Activated T-cell treated with anti-CD3 and anti-CD28 coated beads, Interleukin-2, amount 50 U/mL, for 72 hours (primary cell): ENCODE measurements around the gene FHOD3. TPM values are rescaled to one million over a fixed set of nuclear protein-coding genes. Genes with fewer than 3 reads are reported as not detected.

ENCODE experiments used
- ATAC-seq, 2 donors: fragments of 150-1000 bp; cut with Tn5 transposase; replicated peaks in 1 of 2; 2 replicates each; pipeline ENCODE4 v1.10.0; 2021; ENCODE audit warnings: moderate library complexity in 2 of 2, mild to moderate bottlenecking in 1 of 2
- DNase-seq, 2 donors: peaks; one replicate each; pipeline ENCODE4 v3.0.0; 2021 to 2022; ENCODE audit warnings: mixed read lengths in 1 of 2
- H3K27ac Mint-ChIP-seq: one replicate; pipeline ENCODE4 v1.8.0; 2022; ENCODE audit warnings: mild to moderate bottlenecking, moderate library complexity, mixed read lengths
- H3K27me3 Mint-ChIP-seq: one replicate; pipeline ENCODE4 v1.8.0; 2022; ENCODE audit warnings: low read depth, mixed read lengths
- H3K36me3 Mint-ChIP-seq, 2 donors: one replicate each; pipeline ENCODE4 v1.8.0; 2022; ENCODE audit warnings: mixed read lengths in 2 of 2, mild to moderate bottlenecking in 1 of 2; ENCODE audit not compliant: insufficient read depth in 2 of 2
- H3K4me1 Mint-ChIP-seq: one replicate; pipeline ENCODE4 v1.8.0; 2022; ENCODE audit warnings: low read depth, mixed read lengths
- H3K4me3 Mint-ChIP-seq, 2 donors: one replicate each; pipeline ENCODE4 v1.8.0; 2022; ENCODE audit warnings: mild to moderate bottlenecking in 2 of 2, mixed read lengths in 2 of 2, moderate library complexity in 2 of 2
- H3K9me3 Mint-ChIP-seq, 2 donors: one replicate each; pipeline ENCODE4 v1.8.0; 2022; ENCODE audit warnings: mixed read lengths in 2 of 2
- total RNA-seq, 2 donors: library from RNA; stranded (reverse); gene quantifications; one replicate each; pipeline ENCODE4 v1.2.3, GENCODE V29; 2022

The FHOD3 gene
- total RNA-seq, 2 donors from 2014 or later = 0.28 TPM; not detected in 1

DNA sequence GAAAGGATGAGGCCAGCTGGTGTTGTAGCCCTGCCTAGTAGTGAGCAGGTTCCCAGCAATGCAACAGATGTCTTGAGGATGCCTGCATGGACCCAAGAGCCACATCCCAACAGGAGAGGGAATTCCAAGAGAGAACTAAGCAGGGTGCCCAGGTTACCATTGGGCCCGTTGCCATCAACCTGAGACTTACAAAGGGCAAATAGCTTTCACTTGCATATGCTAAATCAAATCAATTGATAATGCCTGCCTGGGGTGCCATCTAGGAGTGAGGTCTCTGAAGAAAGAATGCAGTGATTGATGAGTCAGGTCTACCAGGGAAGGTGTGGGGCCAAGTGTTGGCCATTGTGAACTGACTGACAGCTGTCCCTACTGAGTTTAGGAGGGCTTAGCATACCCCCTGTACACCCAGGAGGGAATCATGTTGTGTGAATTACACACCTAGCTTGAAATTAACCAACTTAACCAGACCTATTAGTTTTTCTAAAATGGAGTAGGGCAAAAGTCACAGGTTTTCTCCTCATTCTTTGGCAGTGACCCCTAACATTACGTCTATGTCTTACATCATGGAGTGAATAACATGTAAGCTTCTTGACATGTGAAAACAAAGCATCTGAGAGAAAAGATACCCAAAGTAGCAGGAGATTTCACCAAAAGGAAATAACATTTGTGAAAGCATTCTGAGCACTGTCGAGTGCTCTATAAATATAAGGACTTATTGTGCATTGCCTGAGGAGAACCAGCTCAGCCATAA is 32.3 kb downstream of the FHOD3 start:
- Mint-ChIP-seq H3K36me3 (no peaks in the 10 kb centered on the region), H3K4me1 (no peaks in the 10 kb centered on the region), H3K4me3 (no peak overlapping the region), H3K27ac (no peak overlapping the region), H3K27me3 (peaks cover 27% of the 10 kb centered on the region), H3K9me3 (peaks cover 0 to 2% of the 10 kb centered on the region in 2 donors)
- no peak for ATAC-seq
- no peak for DNase-seq

- ATAC-seq (no peak), DNase-seq (no peak)
- H3K4me1 Mint-ChIP-seq = no peaks in the 10 kb centered on the region
- H3K4me3 Mint-ChIP-seq = no peak overlapping the region
- no peaks in the 10 kb centered on the region for H3K36me3 Mint-ChIP-seq
- H3K9me3 Mint-ChIP-seq = peaks cover 0 to 2% of the 10 kb centered on the region in 2 donors
- peaks cover 24% of the 10 kb centered on the region for H3K27me3 Mint-ChIP-seq
- H3K27ac Mint-ChIP-seq = no peak overlapping the region
Measured at GRCh38 chr18:36330435-36331052, 33.0 kb downstream of the FHOD3 start.

- Mint-ChIP-seq H3K4me3 (no peak overlapping the region), H3K27me3 (peaks cover 24% of the 10 kb centered on the region), H3K36me3 (no peaks in the 10 kb centered on the region), H3K4me1 (no peaks in the 10 kb centered on the region), H3K27ac (no peak overlapping the region), H3K9me3 (peaks cover 0 to 2% of the 10 kb centered on the region in 2 donors)
- ATAC-seq = no peak
- DNase-seq = no peak
Measured at GRCh38 chr18:36331521-36331971, 34.0 kb downstream of the FHOD3 start.

GRCh38 chr18:36333414-36333813 is 35.9 kb downstream of the FHOD3 start:
- Mint-ChIP-seq H3K9me3 (peaks cover 0 to 2% of the 10 kb centered on the region in 2 donors), H3K4me1 (no peaks in the 10 kb centered on the region), H3K4me3 (no peak overlapping the region), H3K27ac (no peak overlapping the region), H3K27me3 (peaks cover 23% of the 10 kb centered on the region), H3K36me3 (no peaks in the 10 kb centered on the region)
- DNase-seq (no peak), ATAC-seq (no peak)

DNA sequence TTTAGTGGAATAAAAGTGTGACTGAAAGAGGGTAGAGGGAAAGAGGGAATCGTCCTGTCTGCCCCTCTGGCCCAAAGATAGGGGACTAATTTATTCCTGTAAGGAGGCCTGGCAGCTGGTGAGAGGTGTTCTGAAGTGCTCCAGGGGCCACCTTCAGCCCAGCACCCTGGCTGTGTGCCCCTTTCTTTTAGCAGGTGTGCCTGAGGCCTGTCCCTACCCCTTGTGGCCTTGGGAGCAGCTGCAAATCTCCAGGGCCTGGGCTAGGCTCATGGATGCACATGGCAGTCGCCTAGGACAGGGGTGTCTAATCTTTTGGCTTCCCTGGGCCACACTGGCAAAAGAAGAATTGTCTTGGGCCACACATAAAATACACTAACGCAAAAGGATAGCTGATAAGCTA is 37.3 kb downstream of the FHOD3 start:
- no peaks in the 10 kb centered on the region for H3K4me1 Mint-ChIP-seq
- DNase-seq (no peak), ATAC-seq (no peak)
- no peaks in the 10 kb centered on the region for H3K36me3 Mint-ChIP-seq
- no peak overlapping the region for H3K4me3 Mint-ChIP-seq
- H3K9me3 Mint-ChIP-seq = no peaks in the 10 kb centered on the region
- H3K27me3 Mint-ChIP-seq = peaks cover 10% of the 10 kb centered on the region
- no peak overlapping the region for H3K27ac Mint-ChIP-seq

- no peak for DNase-seq
- Mint-ChIP-seq H3K36me3 (no peaks in the 10 kb centered on the region), H3K9me3 (no peaks in the 10 kb centered on the region), H3K4me1 (no peaks in the 10 kb centered on the region), H3K27me3 (peaks cover 7% of the 10 kb centered on the region), H3K4me3 (no peak overlapping the region), H3K27ac (no peak overlapping the region)
- ATAC-seq = no peak
Measured at GRCh38 chr18:36335476-36336279, 38.2 kb downstream of the FHOD3 start.

- Mint-ChIP-seq H3K9me3 (peaks cover 0 to 2% of the 10 kb centered on the region in 2 donors), H3K4me3 (no peak overlapping the region), H3K27me3 (peaks cover 16% of the 10 kb centered on the region), H3K27ac (no peak overlapping the region), H3K4me1 (no peaks in the 10 kb centered on the region), H3K36me3 (no peaks in the 10 kb centered on the region)
- no peak for DNase-seq
- no peak for ATAC-seq
Measured at GRCh38 chr18:36337679-36338402, 40.3 kb downstream of the FHOD3 start.

GRCh38 chr18:36338403-36338933 is 41.0 kb downstream of the FHOD3 start:
- no peak overlapping the region for H3K27ac Mint-ChIP-seq
- H3K9me3 Mint-ChIP-seq = peaks cover 0 to 2% of the 10 kb centered on the region in 2 donors
- H3K36me3 Mint-ChIP-seq = no peaks in the 10 kb centered on the region
- DNase-seq (no peak), ATAC-seq (no peak)
- H3K27me3 Mint-ChIP-seq = peaks cover 16% of the 10 kb centered on the region
- no peaks in the 10 kb centered on the region for H3K4me1 Mint-ChIP-seq
- H3K4me3 Mint-ChIP-seq = no peak overlapping the region

DNA sequence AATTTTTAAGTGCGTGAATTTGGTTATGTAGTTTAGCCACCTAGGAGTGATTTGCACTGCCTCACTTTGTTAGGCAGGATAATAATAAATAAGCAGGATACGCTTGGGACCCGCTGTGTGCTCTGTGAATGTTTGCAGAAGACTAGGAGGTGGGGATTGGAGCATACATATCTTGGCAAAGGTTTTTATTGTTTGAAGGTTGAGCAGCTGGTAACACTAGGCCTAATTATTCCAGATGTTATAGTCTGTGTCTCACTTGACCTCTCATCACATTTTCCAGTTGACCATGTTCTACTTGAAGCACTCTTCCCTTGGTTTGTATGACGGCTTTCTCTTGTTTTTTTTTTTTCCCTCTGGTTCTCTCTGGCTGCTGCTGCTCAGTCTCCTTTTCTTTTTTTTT is 42.7 kb downstream of the FHOD3 start:
- no peaks in the 10 kb centered on the region for H3K4me1 Mint-ChIP-seq
- peaks cover 16% of the 10 kb centered on the region for H3K27me3 Mint-ChIP-seq
- H3K36me3 Mint-ChIP-seq = no peaks in the 10 kb centered on the region
- H3K4me3 Mint-ChIP-seq = no peak overlapping the region
- H3K27ac Mint-ChIP-seq = no peak overlapping the region
- peaks cover 0 to 2% of the 10 kb centered on the region in 2 donors for H3K9me3 Mint-ChIP-seq
- ATAC-seq = no peak
- no peak for DNase-seq

GRCh38 chr18:36341944-36342343 is 44.4 kb downstream of the FHOD3 start:
- DNase-seq (no peak), ATAC-seq (no peak)
- Mint-ChIP-seq H3K36me3 (no peaks in the 10 kb centered on the region), H3K27ac (no peak overlapping the region), H3K27me3 (peaks cover 25% of the 10 kb centered on the region), H3K9me3 (peaks cover 0 to 2% of the 10 kb centered on the region in 2 donors), H3K4me1 (no peaks in the 10 kb centered on the region), H3K4me3 (no peak overlapping the region)

DNA sequence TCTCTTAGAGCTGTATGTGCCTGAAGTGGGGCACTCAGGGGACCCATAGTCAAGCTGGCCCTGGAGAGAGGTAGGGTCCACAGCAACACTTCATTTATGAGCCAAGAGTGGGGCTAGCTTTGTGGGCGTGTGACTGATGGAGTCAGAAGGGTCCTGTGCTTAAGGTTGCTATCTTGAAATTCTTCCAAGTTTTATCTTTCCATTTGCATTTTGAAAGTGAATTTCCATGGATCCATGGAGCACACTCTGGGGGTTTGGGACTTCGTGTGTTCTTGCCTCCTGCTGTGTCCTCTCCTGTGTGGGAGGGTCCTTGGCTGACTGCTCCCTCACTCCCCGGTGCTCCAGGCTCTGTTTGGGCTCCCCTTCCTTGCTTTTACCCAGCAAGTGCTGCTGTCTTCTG is 50.8 kb downstream of the FHOD3 start:
- H3K27ac Mint-ChIP-seq = no peak overlapping the region
- DNase-seq (no peak), ATAC-seq (no peak)
- no peaks in the 10 kb centered on the region for H3K9me3 Mint-ChIP-seq
- H3K36me3 Mint-ChIP-seq = no peaks in the 10 kb centered on the region
- no peak overlapping the region for H3K4me3 Mint-ChIP-seq
- H3K27me3 Mint-ChIP-seq = peaks cover 42% of the 10 kb centered on the region
- H3K4me1 Mint-ChIP-seq = no peaks in the 10 kb centered on the region

- Mint-ChIP-seq H3K9me3 (no peaks in the 10 kb centered on the region), H3K4me3 (no peak overlapping the region), H3K4me1 (no peaks in the 10 kb centered on the region), H3K27me3 (peaks cover 42% of the 10 kb centered on the region), H3K36me3 (no peaks in the 10 kb centered on the region), H3K27ac (no peak overlapping the region)
- ATAC-seq (no peak), DNase-seq (no peak)
Measured at GRCh38 chr18:36348971-36349417, 51.5 kb downstream of the FHOD3 start.
